ENCODE measurements around the gene CADM2.

DNA sequence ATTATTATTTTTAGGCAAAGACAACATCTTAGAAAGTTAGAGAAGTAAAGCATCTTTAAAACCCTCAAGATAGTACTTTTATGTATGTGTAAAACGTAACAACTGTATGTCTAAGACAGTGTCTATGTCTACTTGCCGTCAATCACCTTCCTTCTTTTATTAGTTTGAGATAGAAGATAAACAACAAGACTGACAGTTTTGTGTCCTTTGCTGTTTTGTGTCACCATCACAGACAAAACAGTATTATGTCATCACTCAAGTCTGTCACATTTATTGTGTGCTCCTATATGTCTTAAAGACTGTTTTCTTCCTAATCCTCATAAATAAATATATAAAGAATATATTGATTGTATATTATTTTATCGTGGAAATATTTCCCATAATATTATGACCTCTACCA, 908.3 kb downstream of the CADM2 start:
- TF ChIP-seq, protein P1, sequence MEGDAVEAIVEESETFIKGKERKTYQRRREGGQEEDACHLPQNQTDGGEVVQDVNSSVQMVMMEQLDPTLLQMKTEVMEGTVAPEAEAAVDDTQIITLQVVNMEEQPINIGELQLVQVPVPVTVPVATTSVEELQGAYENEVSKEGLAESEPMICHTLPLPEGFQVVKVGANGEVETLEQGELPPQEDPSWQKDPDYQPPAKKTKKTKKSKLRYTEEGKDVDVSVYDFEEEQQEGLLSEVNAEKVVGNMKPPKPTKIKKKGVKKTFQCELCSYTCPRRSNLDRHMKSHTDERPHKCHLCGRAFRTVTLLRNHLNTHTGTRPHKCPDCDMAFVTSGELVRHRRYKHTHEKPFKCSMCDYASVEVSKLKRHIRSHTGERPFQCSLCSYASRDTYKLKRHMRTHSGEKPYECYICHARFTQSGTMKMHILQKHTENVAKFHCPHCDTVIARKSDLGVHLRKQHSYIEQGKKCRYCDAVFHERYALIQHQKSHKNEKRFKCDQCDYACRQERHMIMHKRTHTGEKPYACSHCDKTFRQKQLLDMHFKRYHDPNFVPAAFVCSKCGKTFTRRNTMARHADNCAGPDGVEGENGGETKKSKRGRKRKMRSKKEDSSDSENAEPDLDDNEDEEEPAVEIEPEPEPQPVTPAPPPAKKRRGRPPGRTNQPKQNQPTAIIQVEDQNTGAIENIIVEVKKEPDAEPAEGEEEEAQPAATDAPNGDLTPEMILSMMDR (IDR thresholded peaks at IDR 0.05), result no peak
- no peak for TF ChIP-seq POLR2A (IDR thresholded peaks at IDR 0.05)

All from thyroid gland (tissue), 4 donors.